ENCODE results near the gene DENND11.

The DENND11 gene

GRCh38 chr7:141702047-141702567 lies at the start of gene DENND11:
Gene DENND11, minus strand, starts transcription at chr7:141702166. Its CDS starts 13 bp downstream, at chr7:141702153.
- DNase-seq (ENCODE audit: extremely low read depth, low read depth): no peak
- no peak for TF ChIP-seq CTCF (IDR thresholded peaks at IDR 0.05; ENCODE audit: low read depth, low read length)

- TF ChIP-seq CTCF (IDR thresholded peaks at IDR 0.05; ENCODE audit: low read depth, low read length): no peak
- no peak for DNase-seq (ENCODE audit: extremely low read depth, low read depth)
Measured at GRCh38 chr7:141748396-141748795, 46.4 kb upstream of the DENND11 start.

- no peak for DNase-seq (ENCODE audit: extremely low read depth, low read depth)
- TF ChIP-seq CTCF (IDR thresholded peaks at IDR 0.05; ENCODE audit: low read depth, low read length): no peak
Measured at GRCh38 chr7:141744131-141744530, 42.2 kb upstream of the DENND11 start.

GRCh38 chr7:141742229-141742628 lies 40.3 kb upstream of the DENND11 start:
- no peak for TF ChIP-seq CTCF (IDR thresholded peaks at IDR 0.05; ENCODE audit: low read depth, low read length)
- DNase-seq (ENCODE audit: extremely low read depth, low read depth): no peak

GRCh38 chr7:141739250-141739649 lies 37.3 kb upstream of the DENND11 start:
- no peak for DNase-seq (ENCODE audit: extremely low read depth, low read depth)
- TF ChIP-seq CTCF (IDR thresholded peaks at IDR 0.05; ENCODE audit: low read depth, low read length): no peak

GRCh38 chr7:141738592-141739013 lies 36.6 kb upstream of the DENND11 start:
- DNase-seq (ENCODE audit: extremely low read depth, low read depth): no peak
- peak; percentile 25 for TF ChIP-seq CTCF (IDR thresholded peaks at IDR 0.05; ENCODE audit: low read depth, low read length)

GRCh38 chr7:141737836-141738591 lies 36.0 kb upstream of the DENND11 start, which contains the start of gene SSBP1:
Gene SSBP1, plus strand, starts transcription at chr7:141738358. Its CDS starts 809 bp downstream, at chr7:141739167.
- TF ChIP-seq CTCF (IDR thresholded peaks at IDR 0.05; ENCODE audit: low read depth, low read length): peak; percentile 89
- peak; percentile 93 for DNase-seq (ENCODE audit: extremely low read depth, low read depth)

Data from AG09319 (cell line).